Transverse colon (tissue), 4 donors: ENCODE data around the gene SLC35F3. TPM values are rescaled to one million over a fixed set of nuclear protein-coding genes. Genes with fewer than 3 reads are reported as not detected.

Source experiments
- DNase-seq: peaks from one replicate; pipeline ENCODE4 v3.0.0-alpha.2; 2019
- H3K27ac ChIP-seq, 4 donors: fragments of 200-600 bp; sonication (generic); 2 replicates each; pipeline ENCODE4 v1.5.1; 2016 to 2018; ENCODE audit warnings: inconsistent platforms in 4 of 4
- H3K27me3 ChIP-seq: fragments of 200-600 bp; sonication (generic); 2 replicates; pipeline ENCODE4 v1.5.1; 2017; ENCODE audit warnings: inconsistent platforms
- H3K36me3 ChIP-seq, 4 donors: fragments of 200-600 bp; sonication (generic); 2 replicates each; pipeline ENCODE4 v1.5.1; 2017 to 2019; ENCODE audit warnings: inconsistent platforms in 4 of 4
- H3K4me1 ChIP-seq, 4 donors: fragments of 200-600 bp; sonication (generic); 2 replicates each; pipeline ENCODE4 v1.5.1; 2017 to 2020; ENCODE audit warnings: inconsistent platforms in 4 of 4
- H3K4me3 ChIP-seq, 4 donors: fragments of 200-600 bp; sonication (generic); 1 replicate in 1 of 4; 2 replicates in 3 of 4; pipeline versions ENCODE4 v1.5.1 to v1.6.1; 2017 to 2019; ENCODE audit warnings: inconsistent platforms in 4 of 4
- H3K9me3 ChIP-seq, 2 donors: fragments of 200-600 bp; sonication (generic); 2 replicates each; pipeline ENCODE4 v1.5.1; 2017 to 2019; ENCODE audit warnings: inconsistent platforms in 2 of 2
- CTCF ChIP-seq, 5 experiments: fragments of 200-600 bp in 3 of 5; fragments of 450-650 bp in 2 of 5; sonication (generic) in 3 of 5; IDR thresholded peaks; 1 replicate in 2 of 5; 2 replicates in 3 of 5; pipeline ENCODE4 v1.5.1; 2016 to 2017; ENCODE audit warnings: antibody characterized with exemption in 5 of 5, inconsistent platforms in 3 of 5, mild to moderate bottlenecking in 2 of 5, moderate library complexity in 1 of 5
- EP300 ChIP-seq: sonication (generic); formaldehyde crosslinking; IDR thresholded peaks from one replicate; pipeline ENCODE4 v1.6.1; 2017; ENCODE audit warnings: antibody characterized with exemption, low read depth
- POLR2A ChIP-seq: fragments of 450-650 bp; IDR thresholded peaks from one replicate; pipeline ENCODE4 v1.6.1; 2016; ENCODE audit warnings: antibody characterized with exemption, mild to moderate bottlenecking, moderate library complexity
- POLR2AphosphoS5 ChIP-seq, 3 donors: sonication (generic); formaldehyde crosslinking; IDR thresholded peaks; one replicate each; pipeline ENCODE4 v1.6.1; 2016; ENCODE audit warnings: antibody characterized with exemption in 3 of 3
- WGBS, 2 donors: methylation state at CpG; one replicate each; pipeline ENCODE4 v1.1.5; 2018; ENCODE audit warnings: low coverage in 1 of 2; 5-methylcytosine and 5-hydroxymethylcytosine counted together
- in situ Hi-C, 4 donors: fragments of 200-750 bp; cut with MboI; loops; one replicate each; pipeline versions ENCODE4 v1.15.0 to v1.15.1; 2017; ENCODE audit warnings: low sequenced_read_pairs in 3 of 4, low pct_ligation_motif_present in 1 of 4, low pct_unique_long_range_greater_than_20kb in 1 of 4
- intact Hi-C: fragments of 100-400 bp; cut with DNase I; formaldehyde crosslinking; loops from one replicate; pipeline ENCODE4 v1.15.1; 2023; ENCODE audit warnings: low total_unique reads
- total RNA-seq, 4 donors: library from RNA; depleted of rRNA; stranded (reverse); fragments of >200 nt; gene quantifications; one replicate each; pipeline ENCODE4 v1.1.0, GENCODE V29; 2016

Gene SLC35F3
- total RNA-seq, 4 donors from 2014 or later, result not detected

- no peak for DNase-seq
- H3K4me3 ChIP-seq, result no peak overlapping the region
- 10 to 40% methylated on average over 2 to 4 of the region's 4 CpGs for WGBS, 2 donors
- H3K27ac ChIP-seq, result no peak overlapping the region
- H3K36me3 ChIP-seq, result no peaks in the 10 kb centered on the region
- intact Hi-C loops (no loop called here), in situ Hi-C loops (loop anchor here in 2 of 4 donors (25.0 kb wide), 2 partner anchors 172 to 197 kb away; no protein-coding TSS in a partner anchor)
- H3K27me3 ChIP-seq, result no peaks in the 10 kb centered on the region
- no peaks in the 10 kb centered on the region for H3K9me3 ChIP-seq
- TF ChIP-seq EP300 (no peak), CTCF (IDR thresholded peaks at IDR 0.05) (no peak), POLR2A (no peak), POLR2AphosphoS5 (IDR thresholded peaks at IDR 0.05) (no peak)
- peaks cover 0 to 6% (median 0%) of the 10 kb centered on the region in 4 donors for H3K4me1 ChIP-seq
These were observed 404.7 kb downstream of the SLC35F3 start for GRCh38 chr1:234309243-234309597.

- TF ChIP-seq POLR2A (no peak), CTCF (IDR thresholded peaks at IDR 0.05) (peak; percentile 73 to 89 (median 80)), EP300 (no peak)
- in situ Hi-C loops (loop anchor here in 2 of 4 donors (25.0 kb wide), 2 partner anchors 173 to 198 kb away; no protein-coding TSS in a partner anchor), intact Hi-C loops (loop anchor here (10.0 kb wide), 1 partner anchor 195 kb away; no protein-coding TSS in a partner anchor)
- Histone ChIP-seq H3K27me3 (no peaks in the 10 kb centered on the region), H3K27ac (no peak overlapping the region), H3K36me3 (no peaks in the 10 kb centered on the region), H3K9me3 (no peaks in the 10 kb centered on the region), H3K4me1 (peaks cover 0 to 6% (median 0%) of the 10 kb centered on the region in 4 donors), H3K4me3 (peak overlapping the region in 1 of 4 donors; percentile 9)
- WGBS, 2 donors, result 11 to 27% methylated on average over 7 to 26 of the region's 26 CpGs
- DNase-seq, result peak; percentile 69
These were observed 405.4 kb downstream of the SLC35F3 start for GRCh38 chr1:234309598-234310459.

GRCh38 chr1:234310460-234310817 lies 406.0 kb downstream of the SLC35F3 start:
- intact Hi-C loops (loop anchor here (10.0 kb wide), 1 partner anchor 196 kb away; no protein-coding TSS in a partner anchor), in situ Hi-C loops (loop anchor here in 2 of 4 donors (25.0 kb wide), 2 partner anchors 173 to 198 kb away; no protein-coding TSS in a partner anchor)
- Histone ChIP-seq H3K27me3 (no peaks in the 10 kb centered on the region), H3K27ac (no peak overlapping the region), H3K36me3 (no peaks in the 10 kb centered on the region), H3K4me1 (peaks cover 0 to 6% (median 0%) of the 10 kb centered on the region in 4 donors), H3K4me3 (no peak overlapping the region), H3K9me3 (no peaks in the 10 kb centered on the region)
- no peak for DNase-seq
- 73% methylated on average over 1 of the region's 1 CpG; no CpG with 5 or more reads in 1 of the 2 donors for WGBS, 2 donors
- TF ChIP-seq EP300, result no peak
- no peak for TF ChIP-seq CTCF (IDR thresholded peaks at IDR 0.05)
- no peak for TF ChIP-seq POLR2AphosphoS5 (IDR thresholded peaks at IDR 0.05)

GRCh38 chr1:234311414-234311813 lies 406.9 kb downstream of the SLC35F3 start:
- no peaks in the 10 kb centered on the region for H3K36me3 ChIP-seq
- no peak for TF ChIP-seq CTCF (IDR thresholded peaks at IDR 0.05)
- no peak for DNase-seq
- 87 to 90% methylated on average over 6 to 7 of the region's 7 CpGs for WGBS, 2 donors
- H3K9me3 ChIP-seq, result no peaks in the 10 kb centered on the region
- no peaks in the 10 kb centered on the region for H3K27me3 ChIP-seq
- no peak overlapping the region for H3K27ac ChIP-seq
- no peak overlapping the region for H3K4me3 ChIP-seq
- peaks cover 0 to 6% (median 0%) of the 10 kb centered on the region in 4 donors for H3K4me1 ChIP-seq
- in situ Hi-C loops, result loop anchor here in 2 of 4 donors (25.0 kb wide), 2 partner anchors 174 to 199 kb away; no protein-coding TSS in a partner anchor
- intact Hi-C loops, result loop anchor here (10.0 kb wide), 1 partner anchor 197 kb away; no protein-coding TSS in a partner anchor
